GM20000 (cell line): ENCODE measurements around the gene MRPL34.
A peak's percentile ranks its signal among the peaks of the same experiment; 100 is the strongest.
"Not testable (repeated sequence)": the region's sequence is repeated elsewhere in the genome, so short reads cannot be mapped to it uniquely, and the experiment has no call there.

Source experiments
- DNase-seq: peaks from one replicate; pipeline ENCODE4 v3.0.0; 2012; ENCODE audit warnings: low spot score
- CTCF ChIP-seq: IDR thresholded peaks from 2 replicates; pipeline ENCODE4 v1.5.1; 2012; ENCODE audit warnings: mild to moderate bottlenecking, control low read depth; ENCODE audit errors: extremely low read depth, missing control alignments

The MRPL34 gene

GRCh38 chr19:17286263-17286662 is 19.4 kb upstream of the MRPL34 start:
- TF ChIP-seq CTCF, result no peak
- DNase-seq, result no peak

- TF ChIP-seq CTCF, result no peak
- no peak for DNase-seq
Measured at GRCh38 chr19:17286752-17287151, 18.9 kb upstream of the MRPL34 start.

GRCh38 chr19:17289489-17289888 is 16.2 kb upstream of the MRPL34 start:
- DNase-seq, result peak; percentile 88
- no peak for TF ChIP-seq CTCF

GRCh38 chr19:17292301-17293074 is 13.2 kb upstream of the MRPL34 start:
- peak; percentile 97 for DNase-seq
- peak; percentile 80 for TF ChIP-seq CTCF

GRCh38 chr19:17293605-17294004 is 12.1 kb upstream of the MRPL34 start:
- DNase-seq, result no peak
- TF ChIP-seq CTCF, result no peak

GRCh38 chr19:17294051-17294891 is 11.4 kb upstream of the MRPL34 start:
- peak; percentile 78 for DNase-seq
- TF ChIP-seq CTCF, result no peak

GRCh38 chr19:17295551-17295950 is 10.1 kb upstream of the MRPL34 start:
- not testable (repeated sequence) for DNase-seq
